GM19372 (cell line): ENCODE measurements around the gene AOPEP.

Experiments
- ATAC-seq: cut with Tn5 transposase; IDR thresholded peaks from one replicate; pipeline ENCODE4 v1.9.1; 2021; ENCODE audit warnings: mild to moderate bottlenecking, low read depth, moderate library complexity; ENCODE audit not compliant: unreplicated experiment

The AOPEP gene

DNA sequence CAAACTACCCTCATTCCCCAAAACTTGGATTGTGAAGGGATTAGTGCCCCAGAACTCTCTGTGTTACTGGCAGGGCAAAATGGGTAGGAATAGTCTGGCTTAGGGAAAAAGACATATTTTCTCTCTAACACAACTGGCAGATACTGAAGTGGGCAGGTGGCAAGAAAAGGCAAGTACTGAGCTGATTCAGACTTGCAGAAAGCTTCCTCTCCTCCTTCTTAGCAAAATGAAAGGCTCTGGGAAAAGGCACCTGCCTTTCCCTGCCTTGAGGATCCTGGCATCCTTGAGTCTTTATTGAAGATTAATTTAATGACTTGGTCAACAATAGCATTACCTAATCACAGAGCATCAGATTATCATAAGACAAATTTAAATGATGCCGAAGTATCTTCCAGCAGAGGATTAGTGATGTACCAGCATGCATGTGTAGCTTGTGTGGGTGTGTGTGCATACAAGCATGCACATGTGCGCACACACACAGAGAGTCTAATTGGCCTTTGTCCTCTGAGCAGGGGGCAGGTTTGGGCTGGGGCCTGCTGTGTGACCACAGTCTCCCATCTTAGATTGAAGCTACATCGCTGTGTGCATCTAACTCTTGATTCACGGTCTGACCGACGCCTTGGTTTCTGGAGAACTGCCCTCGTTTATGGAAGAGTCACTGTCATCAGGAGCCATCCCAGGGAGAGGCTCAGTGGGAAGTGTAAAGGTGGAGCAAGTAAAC is 294.8 kb downstream of the AOPEP start:
- no peak for ATAC-seq

DNA sequence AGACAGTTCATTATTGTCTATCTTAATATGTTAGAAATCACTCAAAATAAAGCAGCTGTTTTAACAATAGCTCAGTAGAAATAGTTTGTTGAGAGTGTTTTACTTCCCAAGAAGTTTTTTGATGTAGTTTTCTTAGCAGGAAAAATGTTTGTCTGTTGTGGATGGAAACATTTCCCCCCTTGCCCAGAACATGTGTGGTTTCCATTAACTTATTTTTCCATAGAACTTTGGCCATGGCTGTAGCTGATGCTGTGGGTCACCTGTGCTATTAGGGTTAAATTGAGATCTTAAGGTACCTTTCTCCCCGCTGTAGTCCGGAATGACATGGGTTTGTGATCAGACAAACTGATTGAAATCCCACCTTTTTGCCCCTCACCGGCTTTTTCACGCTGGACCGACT is 296.2 kb downstream of the AOPEP start:
- no peak for ATAC-seq

DNA sequence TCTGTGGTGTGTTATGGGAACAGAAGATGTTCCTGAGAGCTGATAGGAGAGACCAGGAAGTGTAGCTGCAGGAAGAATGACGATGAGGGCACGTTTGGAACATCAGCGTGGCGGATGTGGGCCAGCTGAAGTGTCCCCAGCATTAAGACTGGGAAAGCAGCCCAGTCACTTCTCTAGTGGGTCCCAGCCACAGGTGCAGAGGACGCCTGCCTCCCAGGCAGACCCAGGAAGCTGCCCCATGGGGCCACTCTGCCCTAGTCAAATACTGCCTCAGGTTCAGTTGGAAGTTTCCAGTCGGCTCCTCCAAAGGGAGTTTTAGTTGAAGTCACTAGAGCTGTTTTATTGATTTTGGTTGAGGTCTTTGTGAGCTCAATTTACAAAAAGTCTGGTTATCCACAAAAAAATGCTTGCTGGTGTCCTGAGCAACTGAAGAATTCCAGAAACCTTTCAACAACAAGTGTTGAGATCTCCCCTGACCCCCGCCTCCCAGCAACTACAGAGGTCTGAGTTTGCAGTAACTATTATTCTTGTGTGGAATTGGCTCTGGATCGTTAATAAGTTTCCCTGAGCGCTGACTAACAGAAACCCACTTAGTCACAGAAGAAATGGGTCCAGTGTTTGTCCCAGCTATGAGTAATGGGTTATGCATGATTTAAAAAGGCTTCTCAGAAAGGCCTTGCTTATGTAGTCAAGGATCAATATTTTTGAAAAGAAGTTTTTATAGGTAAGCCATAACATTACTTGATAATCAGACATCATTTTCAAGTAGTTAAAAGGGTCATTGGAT is 296.9 kb downstream of the AOPEP start:
- ATAC-seq: no peak

DNA sequence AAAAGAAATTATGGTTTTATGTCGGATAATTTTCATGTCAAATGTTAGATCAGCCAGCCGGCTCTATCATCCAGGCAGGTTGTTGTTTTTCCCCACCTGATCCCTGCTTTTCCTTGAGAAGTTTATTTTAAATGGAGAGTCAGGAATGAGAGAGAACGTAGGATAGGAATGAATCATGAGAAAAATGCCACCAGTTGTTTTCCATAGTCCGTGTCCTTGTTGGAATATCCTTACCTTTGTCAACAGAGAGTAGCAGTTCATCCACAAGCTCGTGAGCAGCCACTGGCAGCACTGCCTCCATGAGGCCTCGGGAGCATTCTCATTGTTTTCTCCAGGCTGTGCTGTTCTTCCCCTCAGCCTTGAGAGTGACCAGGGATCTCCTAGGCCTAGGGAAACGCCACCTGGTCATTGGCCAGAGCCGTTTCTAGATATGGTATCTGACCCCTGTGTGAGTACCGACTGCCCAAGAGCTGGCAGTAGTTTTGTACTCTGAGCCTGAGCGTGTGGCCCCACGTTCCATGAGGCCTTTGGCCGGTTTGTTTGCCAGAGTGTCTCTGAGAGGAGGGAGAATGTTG is 297.7 kb downstream of the AOPEP start:
- no peak for ATAC-seq

DNA sequence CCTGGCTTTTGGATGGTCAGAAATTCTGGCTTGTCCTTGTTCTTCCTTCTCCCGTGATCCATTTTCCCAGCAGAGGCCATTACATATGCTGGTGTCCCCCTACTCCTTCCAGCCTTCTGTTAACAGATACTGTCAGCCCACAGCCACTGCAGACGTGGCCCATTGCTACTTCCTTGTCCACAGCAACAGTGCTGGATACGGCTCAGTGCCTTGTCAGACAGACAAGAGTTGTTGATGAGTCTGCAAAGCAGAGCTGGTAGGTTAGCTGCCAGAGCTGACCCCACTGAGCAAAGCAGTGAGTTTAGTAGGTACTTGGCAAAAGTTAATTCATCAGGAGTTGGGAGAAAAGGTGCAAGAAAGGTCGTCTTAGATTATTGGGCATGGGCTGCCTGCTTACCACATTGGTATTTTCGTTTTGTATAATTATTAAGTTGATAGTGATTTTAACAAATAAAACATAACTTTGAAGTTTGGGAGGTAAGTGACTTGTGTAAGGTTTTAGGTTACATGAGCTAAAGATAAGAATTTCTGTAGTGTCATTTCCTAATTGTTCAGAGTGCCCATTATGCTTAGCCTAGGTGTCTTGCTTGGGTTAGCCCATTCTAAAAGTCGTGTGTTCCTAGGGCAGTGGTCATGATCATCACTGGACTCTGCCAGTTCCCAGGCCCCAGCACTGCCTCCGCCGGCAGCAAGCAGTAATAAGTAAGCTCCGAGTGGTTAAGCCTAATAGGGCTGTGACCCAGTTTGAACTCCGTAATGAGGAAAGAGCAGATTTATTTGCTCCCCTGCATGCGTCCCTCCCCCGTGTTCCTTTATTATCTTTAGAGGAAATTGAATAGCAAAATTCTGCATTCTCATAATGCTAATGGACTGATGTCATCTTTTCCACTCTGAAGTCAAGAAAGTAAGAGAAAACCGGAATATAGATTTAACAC is 299.0 kb downstream of the AOPEP start:
- no peak for ATAC-seq

DNA sequence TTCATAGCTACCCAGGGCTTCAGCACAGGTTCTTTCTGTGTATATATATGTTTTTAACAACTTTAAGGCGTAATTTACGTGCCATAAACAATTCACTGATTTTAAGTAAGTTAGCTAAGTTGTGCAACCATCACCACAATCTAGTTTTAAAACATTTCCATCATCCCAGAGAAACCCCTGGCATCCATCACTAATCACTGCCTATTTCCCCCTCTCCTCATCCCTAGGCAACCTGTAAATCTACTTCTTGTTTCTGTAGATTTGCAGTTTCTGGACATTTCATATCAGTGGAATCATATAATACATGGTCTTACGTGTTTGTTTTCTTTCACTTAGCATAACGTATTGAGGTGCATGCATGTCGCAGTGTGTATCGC is 299.6 kb downstream of the AOPEP start:
- ATAC-seq: no peak

DNA sequence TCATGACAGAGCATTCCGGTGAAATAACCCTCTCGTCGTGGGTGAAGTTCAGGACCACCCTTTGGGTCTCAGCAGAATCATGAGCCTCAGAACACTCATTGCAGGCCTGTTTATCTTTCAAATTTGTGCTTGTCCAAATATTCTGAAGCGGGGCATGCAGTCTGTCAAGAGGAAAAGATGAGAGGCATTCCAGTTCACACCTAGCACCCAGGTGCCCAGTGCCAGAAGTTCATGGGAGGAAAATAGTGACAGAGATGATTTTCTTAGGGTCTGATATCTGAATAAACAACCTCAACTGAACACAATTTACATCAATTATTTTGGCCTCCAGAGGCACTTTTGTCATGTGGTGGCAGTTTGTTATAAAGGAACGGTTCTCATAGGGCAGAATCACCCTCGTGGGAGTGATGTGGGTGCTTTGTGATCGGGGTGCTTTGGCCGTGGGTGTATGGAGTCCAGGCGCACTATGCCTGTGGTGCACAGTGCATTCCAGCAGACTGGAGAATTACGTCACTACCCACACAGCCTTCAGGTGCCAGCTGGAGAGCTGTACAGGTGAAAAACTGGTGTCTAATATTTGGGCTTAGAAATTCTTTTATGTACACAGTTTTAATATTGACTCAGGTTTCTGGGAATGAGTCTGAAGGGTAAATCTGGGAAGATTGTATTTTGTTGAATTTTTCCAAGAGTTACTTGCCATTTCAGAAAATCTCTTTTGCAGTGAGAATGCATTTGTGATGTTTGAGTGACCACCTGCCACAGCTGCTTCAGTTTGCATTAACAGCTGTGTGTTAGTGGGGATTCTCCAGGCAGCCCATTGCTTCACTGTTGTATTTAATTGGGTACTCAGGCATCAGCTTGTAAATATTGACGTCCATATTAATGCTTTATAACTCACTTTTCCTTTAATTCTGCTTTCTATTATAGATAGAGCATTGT is 301.7 kb downstream of the AOPEP start:
- no peak for ATAC-seq

DNA sequence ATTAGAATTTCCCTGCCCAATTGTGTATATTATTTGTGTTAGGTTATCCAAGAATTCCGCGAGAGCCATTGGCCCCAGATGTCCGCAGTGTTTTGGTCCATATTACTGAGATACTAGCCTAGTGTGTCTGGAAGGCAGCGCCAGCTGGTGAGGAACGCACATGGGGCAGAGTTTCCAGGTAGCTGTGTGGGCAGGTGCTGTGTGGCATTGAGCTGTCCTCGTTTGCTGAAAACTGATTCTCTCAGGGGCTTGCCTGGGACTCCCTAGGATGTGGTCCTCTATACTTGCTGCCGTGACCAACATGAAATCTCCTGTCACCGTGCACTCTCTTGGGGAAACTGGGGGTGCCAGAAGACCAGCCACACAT is 302.3 kb downstream of the AOPEP start:
- no peak for ATAC-seq

DNA sequence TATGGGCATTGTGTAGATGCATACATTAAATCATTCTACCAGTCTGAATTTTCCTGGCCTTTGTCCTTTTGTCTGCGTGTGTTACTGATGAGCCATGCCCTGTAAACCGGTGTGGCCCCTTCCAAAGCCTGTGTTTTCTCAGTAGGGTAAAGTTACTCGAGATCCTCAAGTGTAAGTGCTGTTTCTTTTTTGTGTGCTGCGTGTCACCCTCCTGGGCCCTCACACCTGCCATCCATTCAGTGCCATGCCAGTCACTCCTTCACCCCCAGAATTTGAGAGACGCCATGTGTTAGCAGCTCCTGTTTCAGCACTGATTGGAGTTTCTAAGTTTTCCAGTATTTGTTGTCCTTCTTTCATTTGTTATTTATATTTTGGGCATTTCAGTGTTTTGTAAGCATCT is 302.8 kb downstream of the AOPEP start:
- no peak for ATAC-seq

DNA sequence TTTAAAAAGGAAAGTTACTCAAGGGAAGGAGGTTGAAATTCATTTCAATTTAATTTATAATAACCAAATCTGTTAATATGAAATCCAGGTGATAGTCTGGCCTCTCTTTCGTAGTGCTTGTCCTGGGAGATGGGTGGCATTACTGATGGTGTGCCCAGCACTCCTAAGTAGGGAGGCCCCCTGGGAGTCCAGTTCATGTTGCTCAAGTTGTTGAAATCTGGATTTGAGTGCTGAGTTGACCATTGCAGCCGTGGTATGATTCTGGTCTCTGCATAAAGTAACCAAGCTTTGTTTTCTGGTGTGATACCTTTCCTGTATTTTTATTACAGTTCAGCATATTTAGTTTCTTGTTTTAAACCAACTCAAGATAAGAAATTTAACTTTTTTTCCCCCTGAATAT is 303.2 kb downstream of the AOPEP start:
- ATAC-seq: no peak

DNA sequence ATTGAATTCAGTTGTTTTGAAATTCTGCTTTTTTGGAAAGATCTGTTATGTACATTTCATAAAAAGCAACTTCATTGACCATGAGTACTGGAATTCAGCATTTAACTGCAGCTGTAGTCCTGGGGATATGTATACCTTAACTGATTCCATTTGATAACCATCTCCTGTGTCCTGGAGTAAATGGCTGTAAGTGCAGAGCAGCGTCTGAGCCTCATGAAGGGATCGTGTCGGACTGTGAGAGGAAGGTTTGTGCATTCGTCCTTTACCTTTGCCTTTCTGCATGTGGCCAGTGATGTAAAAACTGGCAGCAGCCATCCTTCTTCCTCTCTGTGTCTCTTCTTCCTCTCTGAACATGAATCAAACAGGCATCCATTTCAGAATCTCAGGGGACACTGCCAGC is 303.8 kb downstream of the AOPEP start:
- no peak for ATAC-seq

DNA sequence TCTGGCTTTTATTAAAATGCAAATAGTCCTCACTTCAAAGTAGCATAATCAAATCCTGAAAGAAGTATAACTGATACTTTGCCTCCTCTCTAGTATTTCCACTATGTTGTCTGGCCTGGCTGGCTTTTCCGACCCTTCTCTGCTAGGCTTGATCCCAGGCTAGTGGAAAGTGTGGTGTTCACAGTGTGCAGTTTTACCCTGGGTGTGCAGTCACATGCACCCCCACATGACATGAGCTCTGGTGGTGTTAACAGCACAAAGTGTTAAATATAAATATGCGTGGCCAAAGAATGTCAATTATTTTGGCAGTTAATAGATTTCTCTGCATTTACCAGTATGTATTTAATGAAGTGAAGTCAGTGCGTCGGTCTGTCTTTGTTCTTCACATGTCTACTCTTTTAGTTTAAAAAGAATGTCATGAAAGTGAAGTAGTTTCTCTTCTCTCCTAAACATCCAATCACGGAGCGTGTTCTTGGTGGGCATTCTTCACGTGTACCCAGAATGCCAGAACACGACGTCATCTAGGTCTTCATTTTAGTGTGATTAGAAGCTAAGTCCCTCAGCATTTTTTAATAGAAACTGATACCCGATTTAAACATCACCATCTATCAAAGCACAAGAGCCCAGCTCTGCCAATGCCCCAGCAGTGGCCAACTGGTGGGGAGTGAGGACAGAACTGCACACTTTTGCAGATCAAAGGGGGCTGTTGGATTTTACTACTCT is 304.6 kb downstream of the AOPEP start:
- no peak for ATAC-seq

DNA sequence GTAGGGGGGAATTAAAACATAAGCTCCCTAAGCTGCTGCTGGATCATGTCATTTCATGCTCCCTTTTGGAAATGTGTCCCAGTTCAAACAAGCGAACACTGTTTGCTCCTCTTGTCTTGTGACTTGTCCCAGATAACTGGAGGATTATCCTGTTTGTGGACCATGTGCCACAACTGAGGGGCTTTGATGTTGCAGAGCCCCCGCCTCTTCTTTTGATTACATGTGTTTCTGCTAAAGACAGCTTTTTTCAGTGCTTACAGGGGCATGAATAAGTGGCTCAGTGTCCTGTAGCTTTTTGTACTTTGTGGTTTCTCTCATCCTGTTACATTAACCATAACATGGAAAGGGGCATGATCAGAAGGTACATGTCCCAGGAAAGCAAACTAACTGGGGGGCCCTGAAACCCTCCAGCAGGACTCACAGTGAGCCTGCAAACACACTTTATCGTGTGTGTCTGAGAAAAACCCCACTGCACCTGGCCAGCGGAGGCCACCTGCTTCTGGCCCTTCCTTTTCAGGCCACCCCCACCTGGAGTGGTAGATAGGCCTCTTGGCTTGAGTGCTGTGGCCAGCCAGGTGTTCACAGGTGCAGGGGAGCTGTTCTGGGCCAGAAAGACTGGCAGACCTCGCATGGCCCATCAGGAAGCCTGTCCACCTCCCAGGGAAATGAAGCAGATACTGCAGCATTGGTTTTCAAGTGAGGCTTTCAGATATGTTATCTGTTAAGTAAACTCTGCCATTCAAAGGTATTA is 305.4 kb downstream of the AOPEP start:
- no peak for ATAC-seq

DNA sequence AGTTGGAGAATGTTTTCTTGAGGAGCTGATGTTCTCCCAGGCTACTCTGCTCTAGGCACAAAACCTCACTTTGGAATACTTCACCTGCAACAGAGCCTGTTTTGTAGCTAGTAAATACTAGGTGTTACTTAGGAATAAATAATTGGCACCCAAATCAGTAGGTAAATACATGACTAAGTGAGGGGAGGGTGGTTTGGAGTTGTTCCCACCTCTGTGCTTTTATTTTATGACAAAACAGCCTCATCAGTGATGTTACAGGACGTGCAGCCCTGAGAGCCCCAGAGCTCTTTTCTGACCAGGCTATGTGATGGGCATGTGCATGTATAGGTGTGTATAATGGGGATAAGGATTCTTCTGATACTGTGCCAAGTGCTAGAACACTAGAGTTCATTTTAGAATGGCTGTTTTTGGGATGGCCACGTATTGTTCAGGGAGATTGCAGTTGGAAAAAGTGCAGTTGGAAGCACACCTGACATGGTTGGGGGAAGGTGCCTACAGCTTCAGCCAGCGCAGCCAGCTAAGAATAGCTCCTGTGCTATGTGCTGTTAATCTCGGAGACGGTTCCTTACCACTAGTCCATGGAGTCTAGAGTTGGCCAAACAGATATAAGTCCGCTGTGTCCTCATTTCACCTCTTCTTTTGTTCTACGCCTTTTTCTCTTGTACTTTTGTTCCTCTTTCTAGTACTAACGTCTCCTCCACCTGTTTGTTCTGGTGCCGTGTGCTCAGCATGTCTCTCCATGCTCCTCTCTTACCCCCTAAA is 306.3 kb downstream of the AOPEP start:
- no peak for ATAC-seq

DNA sequence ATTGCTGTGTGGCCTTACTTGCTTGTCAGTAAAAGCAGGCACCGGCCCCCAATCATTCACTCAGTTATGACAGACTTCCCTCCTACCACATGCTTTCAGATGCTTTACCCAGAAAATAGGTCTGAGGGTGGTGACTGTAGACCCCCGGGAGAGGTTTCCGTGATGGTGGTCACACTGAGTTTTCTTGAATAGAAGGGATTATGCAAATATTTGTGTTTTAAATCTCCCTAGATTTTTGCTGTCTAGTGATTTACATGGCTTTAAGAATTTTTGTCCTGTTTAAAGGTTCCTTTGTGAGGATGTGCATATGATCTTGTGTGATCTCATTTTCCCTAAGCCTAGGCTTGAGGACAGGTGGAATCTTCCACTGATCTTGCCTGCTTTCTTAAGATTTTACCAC is 309.3 kb downstream of the AOPEP start:
- ATAC-seq: no peak

DNA sequence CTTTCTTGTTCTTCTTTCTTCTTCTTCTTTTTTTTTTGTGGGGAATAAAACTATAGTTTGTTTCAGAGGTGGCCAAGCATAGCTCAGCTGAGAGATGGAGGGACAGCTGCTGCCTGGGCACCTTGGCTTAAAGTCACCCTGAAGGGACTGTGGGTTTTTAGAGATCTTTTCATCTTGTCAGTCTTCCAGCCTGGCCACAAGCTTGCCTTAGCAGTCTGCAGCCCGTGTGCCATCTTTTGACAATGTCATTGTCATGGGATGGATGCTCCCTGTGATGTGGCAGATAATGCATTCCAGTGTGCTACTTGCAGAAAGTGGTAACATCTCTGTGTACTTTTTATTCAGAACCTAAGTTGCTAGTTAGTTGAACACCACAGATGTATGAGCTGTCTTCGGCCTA is 310.2 kb downstream of the AOPEP start:
- no peak for ATAC-seq

DNA sequence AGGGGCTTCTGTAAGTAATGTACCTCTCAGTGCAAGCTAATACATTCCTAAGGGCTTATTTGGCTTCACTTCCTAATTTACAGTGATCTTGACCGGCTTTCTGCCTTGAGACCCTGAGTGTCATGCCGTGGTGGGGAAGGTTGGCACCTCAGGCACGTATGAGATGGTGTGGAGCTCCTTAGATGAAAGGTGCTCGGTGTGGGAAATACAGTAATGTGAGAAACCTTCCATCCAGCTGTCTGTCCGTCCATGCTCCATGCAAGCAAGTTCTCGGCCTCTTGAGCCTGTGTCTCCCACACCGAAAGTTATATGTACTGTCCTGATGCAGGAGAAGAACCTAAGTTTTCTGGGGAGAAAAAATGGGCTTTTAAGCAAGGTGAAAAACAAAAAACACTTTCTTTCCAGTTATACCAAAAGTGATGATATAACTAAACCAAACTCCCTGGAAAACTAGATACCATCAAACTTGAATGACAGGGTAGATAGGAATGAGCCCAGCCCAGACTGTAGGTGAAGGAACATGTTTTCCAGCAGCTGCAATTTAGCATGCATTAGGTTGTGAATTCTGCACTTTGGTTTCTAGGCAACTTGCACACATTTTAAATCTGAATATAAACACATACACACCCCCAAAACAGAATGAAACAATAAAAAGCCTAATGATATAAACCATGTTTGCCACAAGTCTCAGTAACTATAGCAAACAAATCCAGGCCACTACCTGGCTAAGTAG is 311.5 kb downstream of the AOPEP start:
- ATAC-seq: no peak
